IPS-15b (cell line): Measurements from ENCODE around the gene CDC25B.

Experiments used
- H3K27me3 ChIP-seq: one replicate; pipeline ENCODE4 v1.6.1; 2013; ENCODE audit warnings: low read length; ENCODE audit not compliant: control insufficient read depth, insufficient read depth
- H3K36me3 ChIP-seq: one replicate; pipeline ENCODE4 v1.6.1; 2013; ENCODE audit warnings: low read length; ENCODE audit not compliant: control insufficient read depth, insufficient read depth
- H3K4me1 ChIP-seq: one replicate; pipeline ENCODE4 v1.6.1; 2013; ENCODE audit warnings: mild to moderate bottlenecking, low read length; ENCODE audit not compliant: control insufficient read depth, insufficient read depth
- H3K4me3 ChIP-seq: one replicate; pipeline ENCODE4 v1.5.1; 2013; ENCODE audit warnings: low read depth, low read length
- H3K9ac ChIP-seq: one replicate; pipeline ENCODE4 v1.6.1; 2013; ENCODE audit warnings: low read depth, mild to moderate bottlenecking, low read length
- H3K9me3 ChIP-seq: one replicate; pipeline ENCODE4 v1.6.1; 2013; ENCODE audit warnings: mild to moderate bottlenecking, low read length; ENCODE audit not compliant: control insufficient read depth, insufficient read depth

The CDC25B gene

DNA sequence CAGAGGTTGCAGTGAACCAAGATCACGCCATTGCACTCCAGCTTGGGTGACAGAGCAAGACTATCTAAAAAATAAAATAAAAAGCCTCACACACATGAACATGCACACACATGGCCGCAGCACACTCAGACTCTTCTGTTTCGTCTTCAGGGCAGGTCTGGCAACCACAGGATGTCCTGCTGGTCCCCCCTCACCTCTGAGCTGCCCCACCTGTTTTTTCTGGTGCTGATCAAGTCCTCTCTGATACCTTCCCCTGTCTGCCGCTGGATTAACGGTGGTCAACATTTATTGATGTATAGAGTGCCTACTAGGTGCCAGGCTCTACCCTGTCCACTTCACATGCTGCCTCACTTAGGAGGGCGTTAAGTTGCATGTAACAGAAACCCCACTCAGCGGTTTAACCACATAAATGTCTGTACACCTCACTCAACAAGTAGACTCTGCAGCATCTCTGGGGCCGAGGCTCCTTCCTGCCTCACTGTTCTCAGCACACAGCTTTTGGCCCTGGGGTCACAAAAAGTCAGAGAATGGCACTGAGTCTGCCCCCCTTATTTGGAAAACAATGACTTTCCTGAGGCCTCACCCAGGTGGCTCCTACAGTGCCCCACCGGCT, 19.7 kb downstream of the CDC25B start:
- H3K9me3 ChIP-seq, result no peaks in the 10 kb centered on the region
- H3K27me3 ChIP-seq, result no peaks in the 10 kb centered on the region
- no peaks in the 10 kb centered on the region for H3K4me1 ChIP-seq
- no peak overlapping the region for H3K9ac ChIP-seq
- H3K36me3 ChIP-seq, result no peaks in the 10 kb centered on the region
- H3K4me3 ChIP-seq, result no peak overlapping the region

DNA sequence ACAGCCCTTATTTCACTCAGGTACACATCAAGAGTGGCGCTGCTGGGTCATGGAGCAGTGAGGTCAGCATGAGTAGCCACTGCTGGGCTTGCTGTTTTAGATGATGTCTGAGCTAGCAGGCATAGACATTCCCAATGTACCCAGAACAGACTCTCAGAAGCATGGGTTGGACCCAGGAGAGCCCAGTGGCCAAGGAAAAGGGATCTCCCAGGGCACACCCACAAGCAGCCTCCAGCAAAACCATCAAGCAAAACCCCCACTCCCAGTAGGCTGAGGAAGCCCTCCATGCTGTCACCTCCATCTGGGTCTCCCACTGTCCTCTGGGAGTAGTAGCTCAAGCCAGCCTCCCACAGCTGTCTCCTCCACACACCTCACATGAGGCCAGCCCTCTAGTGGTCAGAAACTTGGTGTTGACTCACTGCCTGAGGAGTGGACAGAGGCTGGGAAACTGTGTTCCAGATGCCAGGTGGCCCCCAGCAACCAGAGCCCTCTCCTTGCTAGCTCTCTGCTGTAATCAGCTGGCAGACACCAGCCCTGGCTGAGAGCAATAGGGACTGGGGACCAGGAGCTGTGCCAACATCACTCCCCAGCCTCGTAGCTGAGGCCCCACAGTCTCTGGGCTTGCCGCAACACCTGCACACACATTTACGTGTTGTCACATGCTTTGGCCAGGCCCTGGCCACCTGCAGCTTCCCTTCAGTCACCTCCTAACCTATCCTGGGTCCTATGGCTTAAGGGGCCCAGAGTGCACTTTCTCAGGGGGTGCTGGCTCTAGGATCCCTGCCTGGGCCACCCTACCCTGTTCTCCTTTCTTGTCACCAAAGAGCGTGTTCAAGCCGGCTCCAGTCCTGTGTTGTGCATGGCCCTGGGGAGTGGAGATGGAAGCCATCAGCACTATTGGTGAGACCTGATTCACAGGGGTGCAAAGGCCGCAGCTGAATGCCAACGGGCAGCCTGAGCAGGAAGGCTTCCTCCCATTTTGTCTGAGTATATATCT, 22.3 kb downstream of the CDC25B start:
- Histone ChIP-seq H3K36me3 (no peaks in the 10 kb centered on the region), H3K4me3 (no peak overlapping the region), H3K27me3 (no peaks in the 10 kb centered on the region), H3K4me1 (peaks cover 3% of the 10 kb centered on the region), H3K9me3 (no peaks in the 10 kb centered on the region), H3K9ac (no peak overlapping the region)

DNA sequence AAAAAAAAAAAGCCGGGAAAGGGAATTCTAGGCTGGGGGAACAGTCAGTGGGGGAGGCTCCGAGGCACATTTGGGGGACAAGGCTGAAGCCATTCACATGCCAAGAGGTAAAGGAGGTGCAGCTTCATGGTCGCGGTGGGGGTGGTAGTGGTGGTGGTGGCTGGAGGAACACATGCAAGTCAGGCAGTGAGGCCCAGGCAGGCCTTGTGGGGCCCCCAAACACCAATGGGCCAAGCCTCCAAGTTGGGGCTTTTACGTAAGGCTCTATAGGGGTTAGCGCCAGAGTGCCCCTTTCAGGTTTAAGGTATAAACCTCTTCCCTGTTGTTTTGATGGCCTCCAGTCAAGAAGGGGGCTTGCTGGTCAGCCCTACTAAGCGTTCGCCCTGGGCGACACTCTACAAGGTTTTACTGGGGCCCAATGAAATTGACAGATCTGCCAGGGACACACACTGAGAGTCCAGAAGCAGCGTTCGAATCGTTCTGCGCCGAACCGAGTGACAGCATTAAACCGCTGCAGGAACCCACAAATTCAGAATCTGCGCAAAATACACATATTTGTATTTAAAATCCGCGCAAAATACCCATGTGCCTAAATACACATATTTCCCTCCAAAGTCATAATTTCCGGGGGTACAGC, 23.4 kb downstream of the CDC25B start:
- Histone ChIP-seq H3K9ac (no peak overlapping the region), H3K36me3 (peaks cover 7% of the 10 kb centered on the region), H3K4me1 (peaks cover 3% of the 10 kb centered on the region), H3K4me3 (peak overlapping the region; percentile 91), H3K9me3 (no peaks in the 10 kb centered on the region), H3K27me3 (no peaks in the 10 kb centered on the region)

DNA sequence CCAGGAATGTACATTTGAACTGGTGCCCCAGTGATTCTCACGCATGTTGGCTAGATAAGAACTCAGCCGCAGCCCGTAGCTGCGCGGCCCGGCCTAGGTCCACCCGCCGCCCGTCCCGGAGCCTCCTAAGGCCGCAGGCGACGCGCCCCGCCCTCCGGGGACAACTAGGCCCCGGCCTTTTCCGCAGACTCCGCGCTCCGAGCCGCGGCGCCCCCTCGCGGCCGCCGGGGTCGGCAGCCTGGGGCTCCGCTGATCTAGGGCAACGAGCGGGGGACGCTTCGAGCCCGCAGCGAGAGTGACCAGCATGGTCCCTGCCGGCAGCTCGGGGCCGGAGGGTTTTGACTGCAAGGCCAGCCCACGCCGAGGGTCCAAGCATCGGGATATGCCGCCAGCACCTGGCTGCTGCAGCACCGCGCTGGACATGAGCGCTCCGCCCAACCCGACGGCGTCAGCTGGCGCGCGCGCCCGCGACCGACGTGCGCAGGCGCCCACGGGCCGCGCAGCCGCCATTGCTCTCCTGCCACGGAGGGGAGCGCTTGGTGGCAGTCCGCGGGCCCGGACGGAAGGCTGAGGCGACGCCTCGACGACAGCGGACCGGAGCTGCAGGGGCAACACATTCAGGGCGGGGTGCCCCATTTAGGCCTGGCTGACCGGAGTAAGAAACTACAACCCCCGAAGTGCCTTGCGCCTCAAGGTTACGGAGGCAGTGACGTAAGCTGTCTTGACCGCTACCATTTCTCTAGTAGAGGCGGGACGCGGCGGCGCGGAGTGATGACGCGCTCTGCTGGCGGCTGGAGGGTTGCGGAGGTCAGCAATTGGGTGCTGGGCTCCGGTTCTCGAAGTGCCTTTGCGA, 24.2 kb downstream of the CDC25B start, which contains the start of gene AP5S1:
Gene AP5S1, plus strand, starts transcription at position 500 of the 853 bp plus-strand sequence. CDS start 1,571 bp downstream, outside the sequence.
- Histone ChIP-seq H3K36me3 (peaks cover 7% of the 10 kb centered on the region), H3K4me1 (peaks cover 3% of the 10 kb centered on the region), H3K27me3 (no peaks in the 10 kb centered on the region), H3K9ac (peak within 1 kb of the TSS; percentile 95), H3K4me3 (peak within 1 kb of the TSS; percentile 91), H3K9me3 (no peaks in the 10 kb centered on the region)

DNA sequence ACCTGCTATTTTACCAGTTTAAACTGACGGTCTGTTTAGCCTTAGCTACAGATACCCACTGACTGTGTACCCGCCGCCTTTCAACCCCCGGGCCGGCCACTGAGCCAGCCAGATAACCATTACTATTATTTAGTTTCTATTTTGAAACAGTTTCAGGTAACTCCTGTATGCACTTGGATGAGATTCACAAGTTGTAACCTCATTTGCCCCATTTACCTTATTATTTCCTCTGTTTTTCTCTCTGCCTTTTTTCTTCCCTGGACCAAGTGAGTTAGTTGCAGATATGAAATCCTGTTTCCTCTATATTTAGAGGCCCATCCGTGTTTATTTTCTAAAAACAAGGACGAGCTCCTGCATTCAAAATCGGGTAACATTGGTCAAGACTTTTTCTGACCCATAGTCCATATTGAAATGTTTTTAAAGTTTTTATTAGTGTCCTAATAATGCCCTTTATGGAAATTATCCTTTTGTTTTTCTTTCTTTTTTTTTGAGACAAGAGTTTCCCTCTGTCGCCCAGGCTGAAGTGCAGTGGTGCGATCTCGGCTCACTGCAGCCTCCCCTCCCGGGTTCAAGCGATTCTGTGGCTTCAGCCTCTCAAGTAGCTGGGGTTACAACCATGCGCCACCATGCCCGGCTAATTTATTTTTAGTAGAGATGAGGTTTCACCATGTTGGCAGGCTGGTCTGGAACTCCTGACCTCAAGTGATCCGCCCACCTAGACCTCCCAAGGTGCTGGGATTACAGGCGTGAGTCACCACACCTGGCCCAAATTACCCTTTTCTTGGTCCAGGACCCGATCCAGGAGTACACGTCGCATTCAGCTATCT, 25.0 kb downstream of the CDC25B start:
- peaks cover 3% of the 10 kb centered on the region for H3K4me1 ChIP-seq
- no peaks in the 10 kb centered on the region for H3K27me3 ChIP-seq
- H3K9ac ChIP-seq, result peak overlapping the region; percentile 95

DNA sequence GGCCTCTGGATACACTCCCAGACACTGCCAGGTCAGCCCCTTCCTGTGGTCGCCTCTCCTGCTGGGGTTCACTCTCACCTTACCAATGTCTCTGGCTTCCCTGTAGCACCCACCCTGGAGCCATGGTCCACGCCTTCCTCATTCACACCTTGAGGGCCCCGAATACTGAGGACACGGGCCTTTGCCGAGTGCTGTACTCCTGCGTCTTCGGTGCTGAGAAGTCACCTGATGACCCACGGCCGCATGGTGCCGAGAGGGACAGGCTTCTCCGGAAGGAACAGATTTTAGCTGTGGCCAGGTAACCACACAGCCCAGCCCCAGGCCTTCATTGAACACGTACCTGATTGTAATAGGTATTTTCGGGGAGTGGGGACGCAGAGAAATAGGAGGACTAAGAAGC, 25.9 kb downstream of the CDC25B start:
- Histone ChIP-seq H3K36me3 (peaks cover 7% of the 10 kb centered on the region), H3K27me3 (no peaks in the 10 kb centered on the region), H3K9me3 (no peaks in the 10 kb centered on the region), H3K4me3 (no peak overlapping the region), H3K4me1 (peaks cover 3% of the 10 kb centered on the region), H3K9ac (no peak overlapping the region)

More for the DNA sequence above, 25.0 kb downstream of the CDC25B start:
- no peaks in the 10 kb centered on the region for H3K9me3 ChIP-seq
- H3K4me3 ChIP-seq, result peak overlapping the region; percentile 91
- H3K36me3 ChIP-seq, result peaks cover 7% of the 10 kb centered on the region

DNA sequence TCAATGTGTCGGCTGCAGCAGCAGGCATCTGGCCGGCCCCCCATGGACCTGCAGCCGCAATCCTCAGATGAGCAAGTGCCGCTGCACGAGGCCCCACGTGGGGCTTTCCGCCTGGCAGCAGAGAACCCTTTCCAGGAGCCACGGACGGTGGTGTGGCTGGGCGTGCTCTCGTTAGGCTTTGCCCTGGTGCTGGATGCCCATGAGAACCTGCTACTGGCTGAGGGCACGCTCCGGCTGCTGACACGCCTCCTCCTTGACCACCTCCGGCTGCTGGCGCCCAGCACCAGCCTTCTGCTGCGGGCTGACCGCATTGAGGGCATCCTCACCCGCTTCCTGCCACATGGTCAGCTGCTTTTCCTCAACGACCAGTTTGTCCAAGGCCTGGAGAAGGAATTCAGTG, 27.8 kb downstream of the CDC25B start:
- Histone ChIP-seq H3K9ac (no peak overlapping the region), H3K9me3 (no peaks in the 10 kb centered on the region), H3K4me3 (no peak overlapping the region), H3K36me3 (peaks cover 7% of the 10 kb centered on the region), H3K4me1 (peaks cover 3% of the 10 kb centered on the region), H3K27me3 (no peaks in the 10 kb centered on the region)

DNA sequence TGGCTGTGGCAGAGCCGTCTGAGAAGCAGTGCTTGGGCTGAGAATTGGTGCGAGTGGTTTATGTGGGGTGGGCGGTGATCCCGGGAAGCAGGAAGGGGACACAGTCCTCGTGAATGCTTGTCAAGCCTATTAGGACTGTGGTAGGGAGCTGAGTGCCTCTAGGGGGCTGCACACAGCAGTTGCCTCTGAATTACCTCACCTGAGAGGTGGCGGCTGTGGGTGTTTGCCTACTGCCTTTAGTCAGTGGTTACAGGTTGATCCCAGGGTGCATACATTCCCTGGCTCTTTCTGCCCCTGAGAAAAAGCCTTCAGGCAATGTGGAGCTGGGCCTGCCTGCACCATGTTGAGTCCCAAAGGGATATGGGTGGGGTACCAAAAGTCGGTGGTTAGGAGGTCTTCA, 29.4 kb downstream of the CDC25B start:
- H3K27me3 ChIP-seq, result no peaks in the 10 kb centered on the region
- no peaks in the 10 kb centered on the region for H3K9me3 ChIP-seq
- peaks cover 3% of the 10 kb centered on the region for H3K4me1 ChIP-seq
- peaks cover 7% of the 10 kb centered on the region for H3K36me3 ChIP-seq
- H3K9ac ChIP-seq, result no peak overlapping the region
- no peak overlapping the region for H3K4me3 ChIP-seq

DNA sequence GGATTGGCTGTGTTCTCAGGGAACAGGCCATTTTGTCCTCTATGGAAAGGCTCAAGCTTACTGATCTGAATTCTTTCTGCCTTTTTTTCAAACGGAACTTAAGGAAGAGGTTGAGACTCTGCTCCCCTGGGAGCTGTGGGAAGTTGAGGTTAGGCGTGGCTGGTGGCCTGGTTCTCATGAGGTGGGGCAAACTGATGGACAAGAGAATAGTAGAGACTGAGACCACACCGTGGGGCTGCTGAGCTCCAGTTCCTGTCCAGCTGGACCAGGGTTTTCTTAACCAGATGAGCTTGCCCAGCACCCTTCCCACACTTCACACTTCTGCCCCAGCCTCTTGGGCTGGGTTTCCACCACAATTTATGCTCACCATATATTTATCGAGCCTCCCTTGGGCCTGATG, 30.3 kb downstream of the CDC25B start:
- Histone ChIP-seq H3K9ac (no peak overlapping the region), H3K27me3 (no peaks in the 10 kb centered on the region), H3K36me3 (peaks cover 7% of the 10 kb centered on the region), H3K4me1 (no peaks in the 10 kb centered on the region), H3K4me3 (no peak overlapping the region), H3K9me3 (no peaks in the 10 kb centered on the region)

DNA sequence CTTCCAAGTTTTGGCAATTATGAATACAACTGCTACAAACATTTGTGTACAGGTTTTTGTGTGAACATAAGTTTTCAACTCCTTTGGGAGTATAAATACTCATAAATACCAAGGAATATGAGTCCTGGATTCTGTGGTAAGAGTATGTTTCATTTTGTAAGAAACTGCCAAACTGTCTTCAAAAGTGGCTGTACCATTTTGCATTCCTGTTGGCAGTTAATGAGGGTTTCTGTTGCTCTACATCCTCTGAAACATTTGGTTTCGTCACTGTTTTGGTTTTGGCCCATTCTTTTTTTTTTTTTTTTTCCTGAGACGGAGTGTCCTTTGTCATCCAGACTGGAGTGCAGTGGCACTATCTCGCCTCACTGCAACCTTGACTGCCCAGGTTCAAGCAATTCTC, 32.7 kb downstream of the CDC25B start:
- no peak overlapping the region for H3K9ac ChIP-seq
- H3K4me1 ChIP-seq, result no peaks in the 10 kb centered on the region
- H3K9me3 ChIP-seq, result no peaks in the 10 kb centered on the region
- H3K4me3 ChIP-seq, result no peak overlapping the region
- no peaks in the 10 kb centered on the region for H3K27me3 ChIP-seq
- peaks cover 7% of the 10 kb centered on the region for H3K36me3 ChIP-seq
